Body of pancreas (tissue), 4 donors: ENCODE data around the gene PALLD.

ENCODE experiments used
- CTCF ChIP-seq, 7 experiments: fragments of 450-650 bp in 4 of 7; fragments of 200-600 bp in 3 of 7; sonication (generic) in 3 of 7; IDR thresholded peaks; one replicate each; pipeline ENCODE4 v1.5.1; 2016 to 2019; ENCODE audit warnings: antibody characterized with exemption in 7 of 7
- POLR2A ChIP-seq, 3 donors: fragments of 450-650 bp; IDR thresholded peaks; one replicate each; pipeline ENCODE4 v1.6.1; 2016; ENCODE audit warnings: antibody characterized with exemption in 3 of 3, mild to moderate bottlenecking in 2 of 3

- TF ChIP-seq CTCF (IDR thresholded peaks at IDR 0.05): no peak
- no peak for TF ChIP-seq POLR2A (IDR thresholded peaks at IDR 0.05)
Observed at GRCh38 chr4:168794092-168794707, 297.3 kb downstream of the PALLD start.
